HAP-1 (cell line): ENCODE measurements around the gene PCDHA6.
"Not testable (repeated sequence)": the region's sequence is repeated elsewhere in the genome, so short reads cannot be mapped to it uniquely, and the experiment has no call there.

ENCODE experiments used
- DNase-seq, 2 experiments: peaks; one replicate each; pipeline ENCODE4 v3.0.0-alpha.2; 2016 to 2020; ENCODE audit warnings: low spot score in 2 of 2
- H3K27me3 ChIP-seq: fragments of 250-450 bp; sonication (Bioruptor Pico); 2 replicates; pipeline ENCODE4 v1.5.1; 2020; ENCODE audit warnings: low read depth, mild to moderate bottlenecking, moderate library complexity
- H3K36me3 ChIP-seq: fragments of 250-450 bp; sonication (Bioruptor Pico); replicated peaks from 2 replicates; pipeline ENCODE4 v1.5.1; 2020; ENCODE audit warnings: mild to moderate bottlenecking
- H3K4me1 ChIP-seq: fragments of 250-450 bp; sonication (Bioruptor Pico); 2 replicates; pipeline ENCODE4 v1.5.1; 2020; ENCODE audit warnings: mild to moderate bottlenecking
- H3K4me3 ChIP-seq: fragments of 250-450 bp; sonication (Bioruptor Pico); 2 replicates; pipeline ENCODE4 v1.5.1; 2020; ENCODE audit warnings: mild to moderate bottlenecking, moderate library complexity
- H3K9me3 ChIP-seq: fragments of 250-450 bp; sonication (Bioruptor Pico); 2 replicates; pipeline ENCODE4 v1.5.1; 2020; ENCODE audit warnings: mild to moderate bottlenecking, moderate library complexity
- in situ Hi-C: fragments of 300-500 bp; cut with MboI; formaldehyde crosslinking; loops from 3 replicates; pipeline ENCODE4 v1.14.3; 2020; ENCODE audit warnings: low sequenced_read_pairs, inconsistent platforms, mixed read lengths

PCDHA6 gene, protein sequence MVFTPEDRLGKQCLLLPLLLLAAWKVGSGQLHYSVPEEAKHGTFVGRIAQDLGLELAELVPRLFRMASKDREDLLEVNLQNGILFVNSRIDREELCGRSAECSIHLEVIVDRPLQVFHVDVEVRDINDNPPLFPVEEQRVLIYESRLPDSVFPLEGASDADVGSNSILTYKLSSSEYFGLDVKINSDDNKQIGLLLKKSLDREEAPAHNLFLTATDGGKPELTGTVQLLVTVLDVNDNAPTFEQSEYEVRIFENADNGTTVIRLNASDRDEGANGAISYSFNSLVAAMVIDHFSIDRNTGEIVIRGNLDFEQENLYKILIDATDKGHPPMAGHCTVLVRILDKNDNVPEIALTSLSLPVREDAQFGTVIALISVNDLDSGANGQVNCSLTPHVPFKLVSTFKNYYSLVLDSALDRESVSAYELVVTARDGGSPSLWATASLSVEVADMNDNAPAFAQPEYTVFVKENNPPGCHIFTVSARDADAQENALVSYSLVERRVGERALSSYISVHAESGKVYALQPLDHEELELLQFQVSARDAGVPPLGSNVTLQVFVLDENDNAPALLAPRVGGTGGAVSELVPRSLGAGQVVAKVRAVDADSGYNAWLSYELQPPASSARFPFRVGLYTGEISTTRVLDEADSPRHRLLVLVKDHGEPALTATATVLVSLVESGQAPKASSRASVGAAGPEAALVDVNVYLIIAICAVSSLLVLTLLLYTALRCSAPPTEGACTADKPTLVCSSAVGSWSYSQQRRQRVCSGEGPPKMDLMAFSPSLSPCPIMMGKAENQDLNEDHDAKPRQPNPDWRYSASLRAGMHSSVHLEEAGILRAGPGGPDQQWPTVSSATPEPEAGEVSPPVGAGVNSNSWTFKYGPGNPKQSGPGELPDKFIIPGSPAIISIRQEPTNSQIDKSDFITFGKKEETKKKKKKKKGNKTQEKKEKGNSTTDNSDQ

DNA sequence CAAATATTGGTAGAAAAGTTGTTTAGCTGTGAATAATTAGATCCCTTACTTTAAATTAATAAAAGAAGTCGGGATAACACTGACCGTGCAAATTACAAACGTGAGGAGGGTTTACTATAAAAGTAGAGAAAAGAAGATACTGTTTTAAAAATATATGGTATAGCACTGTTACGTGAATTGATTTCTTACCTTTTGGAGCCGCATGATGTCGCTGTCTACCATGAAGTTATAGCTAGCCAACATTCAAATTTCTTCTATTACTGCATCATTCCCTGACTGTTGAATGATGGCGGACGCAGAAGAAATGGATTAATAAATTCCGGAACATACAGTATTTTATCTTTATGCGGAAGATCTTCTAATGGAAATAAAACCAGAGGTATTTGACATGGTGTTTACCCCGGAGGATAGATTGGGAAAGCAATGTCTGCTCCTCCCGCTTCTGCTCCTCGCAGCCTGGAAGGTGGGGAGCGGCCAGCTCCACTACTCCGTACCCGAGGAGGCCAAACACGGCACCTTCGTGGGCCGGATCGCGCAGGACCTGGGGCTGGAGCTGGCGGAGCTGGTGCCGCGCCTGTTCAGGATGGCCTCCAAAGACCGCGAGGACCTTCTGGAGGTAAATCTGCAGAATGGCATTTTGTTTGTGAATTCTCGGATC is at the start of gene PCDHA6:
TSS of gene PCDHA6 (plus strand) at position 257 of the 658 bp plus-strand sequence. CDS start at position 389, 132 bp downstream.
- no peaks in the 10 kb centered on the region for H3K36me3 ChIP-seq
- H3K27me3 ChIP-seq = no peaks in the 10 kb centered on the region
- no peak within 1 kb of the TSS for H3K4me3 ChIP-seq
- DNase-seq = no peak
- H3K9me3 ChIP-seq = no peaks in the 10 kb centered on the region
- H3K4me1 ChIP-seq = no peaks in the 10 kb centered on the region
- in situ Hi-C loops = no loop called here

DNA sequence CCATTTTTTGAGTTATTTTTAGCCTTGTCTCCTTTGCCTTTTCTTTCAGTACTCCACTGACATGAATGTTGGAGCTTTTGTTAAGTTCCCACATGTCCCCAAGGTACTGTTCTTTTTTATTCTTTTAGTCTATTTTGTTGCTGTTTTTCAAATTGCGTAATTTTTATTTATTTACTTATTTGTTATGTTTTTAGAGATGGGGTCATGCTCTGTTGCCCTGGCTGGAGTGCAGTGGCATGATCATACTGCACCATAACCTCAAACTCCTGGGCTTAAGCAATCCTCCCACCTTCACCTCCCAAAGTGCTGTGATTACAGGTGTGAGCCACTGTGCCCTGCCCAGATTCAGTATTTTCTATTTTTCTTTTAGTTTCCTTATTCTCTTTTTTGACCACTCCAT is 47.2 kb upstream of the PCDHA6 start:
- in situ Hi-C loops = no loop called here

DNA sequence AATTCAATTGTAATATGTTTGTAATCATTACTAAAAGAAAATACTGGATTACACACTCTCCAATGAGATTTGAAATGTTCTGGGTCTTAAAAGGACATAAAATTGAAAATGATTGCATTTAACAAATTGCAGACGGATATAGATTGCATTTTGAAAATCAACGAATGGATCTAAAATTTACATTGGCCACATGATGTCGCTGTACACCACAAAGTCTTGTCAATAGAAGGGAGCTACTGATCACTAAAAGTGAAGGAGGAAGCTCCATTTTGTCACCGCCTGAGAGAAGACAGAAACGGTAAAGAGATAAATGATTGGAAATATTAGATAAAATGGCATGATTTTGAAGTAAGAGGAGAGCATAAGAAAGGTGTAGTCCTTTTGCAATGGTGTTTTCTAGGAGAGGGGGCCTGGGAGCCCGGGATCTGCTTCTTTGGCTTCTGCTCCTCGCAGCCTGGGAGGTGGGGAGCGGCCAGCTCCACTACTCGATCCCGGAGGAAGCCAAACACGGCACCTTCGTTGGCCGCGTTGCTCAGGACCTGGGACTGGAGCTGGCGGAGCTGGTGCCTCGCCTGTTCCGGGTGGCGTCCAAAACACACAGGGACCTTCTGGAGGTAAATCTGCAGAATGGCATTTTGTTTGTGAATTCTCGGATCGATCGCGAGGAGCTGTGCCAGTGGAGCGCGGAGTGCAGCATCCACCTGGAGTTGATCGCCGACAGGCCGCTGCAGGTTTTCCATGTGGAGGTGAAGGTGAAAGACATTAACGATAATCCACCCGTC is 41.7 kb upstream of the PCDHA6 start, which contains the start of gene PCDHA1:
TSS of gene PCDHA1 (plus strand) at position 236 of the 782 bp plus-strand sequence.
- peak in 1 of 2 experiments; percentile 3 for DNase-seq

More for the DNA sequence above, 47.2 kb upstream of the PCDHA6 start:
- no peak overlapping the region for H3K4me3 ChIP-seq
- no peaks in the 10 kb centered on the region for H3K9me3 ChIP-seq
- H3K4me1 ChIP-seq = no peaks in the 10 kb centered on the region
- no peaks in the 10 kb centered on the region for H3K27me3 ChIP-seq
- no peak for DNase-seq
- H3K36me3 ChIP-seq = no peaks in the 10 kb centered on the region

DNA sequence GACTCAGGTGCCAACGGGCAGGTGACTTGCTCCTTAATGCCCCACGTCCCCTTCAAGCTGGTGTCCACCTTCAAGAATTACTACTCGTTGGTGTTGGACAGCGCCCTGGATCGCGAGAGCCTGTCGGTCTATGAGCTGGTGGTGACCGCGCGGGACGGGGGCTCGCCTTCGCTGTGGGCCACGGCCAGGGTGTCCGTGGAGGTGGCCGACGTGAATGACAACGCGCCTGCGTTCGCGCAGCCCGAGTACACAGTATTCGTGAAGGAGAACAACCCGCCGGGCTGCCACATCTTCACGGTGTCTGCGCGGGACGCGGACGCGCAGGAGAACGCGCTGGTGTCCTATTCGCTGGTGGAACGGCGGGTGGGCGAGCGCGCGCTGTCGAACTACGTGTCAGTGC is 40.3 kb upstream of the PCDHA6 start:
- H3K4me3 ChIP-seq, H3K27me3 ChIP-seq, H3K4me1 ChIP-seq, in situ Hi-C loops, H3K36me3 ChIP-seq, DNase-seq, H3K9me3 ChIP-seq: not testable (repeated sequence)

More for the DNA sequence above, 41.7 kb upstream of the PCDHA6 start, which contains the start of gene PCDHA1:
- Histone ChIP-seq H3K4me3 (no peak within 1 kb of the TSS), H3K36me3 (no peaks in the 10 kb centered on the region), H3K9me3 (no peaks in the 10 kb centered on the region), H3K4me1 (no peaks in the 10 kb centered on the region), H3K27me3 (no peaks in the 10 kb centered on the region)
- in situ Hi-C loops = no loop called here

DNA sequence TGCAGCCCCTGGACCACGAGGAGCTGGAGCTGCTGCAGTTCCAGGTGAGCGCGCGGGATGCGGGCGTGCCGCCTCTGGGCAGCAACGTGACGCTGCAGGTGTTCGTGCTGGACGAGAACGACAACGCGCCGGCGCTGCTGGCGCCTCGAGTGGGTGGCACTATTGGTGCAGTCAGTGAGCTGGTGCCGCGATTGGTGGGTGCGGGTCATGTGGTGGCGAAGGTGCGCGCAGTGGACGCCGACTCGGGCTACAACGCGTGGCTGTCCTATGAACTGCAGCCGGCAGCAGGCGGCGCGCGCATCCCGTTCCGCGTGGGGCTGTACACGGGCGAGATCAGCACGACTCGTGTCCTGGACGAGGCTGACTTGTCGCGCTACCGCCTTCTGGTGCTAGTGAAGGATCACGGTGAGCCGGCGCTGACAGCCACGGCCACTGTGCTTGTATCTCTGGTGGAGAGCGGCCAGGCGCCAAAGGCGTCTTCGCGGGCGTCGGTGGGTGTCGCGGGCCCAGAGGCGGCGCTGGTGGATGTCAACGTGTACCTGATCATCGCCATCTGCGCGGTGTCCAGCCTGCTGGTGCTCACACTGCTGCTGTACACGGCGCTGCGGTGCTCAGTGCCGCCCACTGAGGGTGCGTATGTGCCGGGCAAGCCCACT is 39.8 kb upstream of the PCDHA6 start:
- H3K36me3 ChIP-seq, H3K4me3 ChIP-seq, H3K4me1 ChIP-seq, DNase-seq, H3K9me3 ChIP-seq, in situ Hi-C loops, H3K27me3 ChIP-seq: not testable (repeated sequence)

DNA sequence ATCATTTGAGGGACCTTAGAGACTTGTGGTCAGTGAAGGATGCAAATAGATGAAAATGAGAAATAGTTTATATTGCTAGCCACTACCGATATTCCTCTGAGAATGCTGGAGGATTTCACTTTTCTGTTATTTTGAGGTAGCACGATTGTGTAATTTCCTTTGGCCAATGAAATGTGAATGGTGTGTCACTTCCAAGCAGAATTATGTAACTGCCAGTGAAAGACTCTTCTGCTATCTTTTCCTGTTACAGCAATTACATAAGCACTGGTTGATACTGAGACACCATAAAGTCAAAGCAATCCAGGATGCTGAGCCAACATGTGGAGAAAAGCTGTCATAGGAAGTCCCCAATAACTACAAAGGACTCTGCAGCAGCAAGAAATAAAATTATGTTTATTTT is 36.7 kb upstream of the PCDHA6 start:
- Histone ChIP-seq H3K36me3 (no peaks in the 10 kb centered on the region), H3K9me3 (no peaks in the 10 kb centered on the region; the same call in 1 of the 2 replicates), H3K4me3 (no peak overlapping the region), H3K4me1 (no peaks in the 10 kb centered on the region), H3K27me3 (no peaks in the 10 kb centered on the region)
- in situ Hi-C loops = no loop called here
- DNase-seq = no peak

DNA sequence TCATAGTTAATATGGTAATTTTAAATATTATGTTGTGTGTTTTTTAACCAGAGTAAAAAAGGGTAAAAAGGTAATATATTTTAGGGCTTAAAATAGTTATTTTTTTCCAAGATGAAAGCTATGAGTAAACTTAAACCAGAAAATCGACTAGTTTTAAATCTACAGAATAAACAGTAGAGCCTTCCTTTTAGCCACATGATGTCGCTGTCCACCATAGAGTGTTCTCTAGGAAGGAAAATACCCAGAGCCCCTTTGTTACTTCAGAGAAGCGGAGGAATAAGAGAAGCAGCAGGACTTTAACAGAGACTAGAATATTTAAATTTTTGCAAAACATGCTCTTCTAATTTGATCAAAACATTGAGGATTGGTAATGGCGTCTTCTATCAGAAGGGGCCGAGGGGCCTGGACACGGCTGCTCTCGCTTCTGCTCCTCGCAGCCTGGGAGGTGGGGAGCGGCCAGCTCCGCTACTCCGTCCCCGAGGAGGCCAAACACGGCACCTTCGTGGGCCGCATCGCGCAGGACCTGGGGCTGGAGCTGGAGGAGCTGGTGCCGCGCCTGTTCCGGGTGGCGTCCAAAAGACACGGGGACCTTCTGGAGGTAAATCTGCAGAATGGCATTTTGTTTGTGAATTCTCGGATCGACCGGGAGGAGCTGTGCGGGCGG is 33.0 kb upstream of the PCDHA6 start, which contains the start of gene PCDHA2:
TSS of gene PCDHA2 (plus strand) at position 258 of the 664 bp plus-strand sequence.
- DNase-seq = no peak
- no peaks in the 10 kb centered on the region; the same call in 1 of the 2 replicates for H3K9me3 ChIP-seq
- in situ Hi-C loops = no loop called here
- H3K4me3 ChIP-seq = no peak within 1 kb of the TSS
- H3K4me1 ChIP-seq = no peaks in the 10 kb centered on the region
- no peaks in the 10 kb centered on the region for H3K36me3 ChIP-seq
- no peaks in the 10 kb centered on the region for H3K27me3 ChIP-seq

DNA sequence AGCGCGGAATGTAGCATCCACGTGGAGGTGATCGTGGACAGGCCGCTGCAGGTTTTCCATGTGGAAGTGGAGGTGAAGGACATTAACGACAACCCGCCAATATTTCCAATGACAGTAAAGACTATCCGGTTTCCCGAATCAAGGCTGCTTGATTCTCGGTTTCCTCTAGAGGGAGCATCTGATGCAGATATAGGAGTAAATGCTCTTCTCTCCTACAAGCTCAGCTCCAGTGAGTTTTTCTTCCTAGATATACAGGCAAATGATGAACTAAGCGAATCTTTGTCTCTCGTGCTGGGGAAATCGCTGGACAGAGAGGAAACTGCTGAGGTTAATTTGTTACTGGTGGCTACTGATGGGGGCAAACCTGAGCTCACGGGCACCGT is 32.5 kb upstream of the PCDHA6 start:
- no peaks in the 10 kb centered on the region for H3K27me3 ChIP-seq
- in situ Hi-C loops = no loop called here
- no peaks in the 10 kb centered on the region for H3K36me3 ChIP-seq
- no peaks in the 10 kb centered on the region for H3K4me1 ChIP-seq
- no peaks in the 10 kb centered on the region; the same call in 1 of the 2 replicates for H3K9me3 ChIP-seq
- no peak overlapping the region for H3K4me3 ChIP-seq
- peak in 1 of 2 experiments; percentile 7 for DNase-seq

DNA sequence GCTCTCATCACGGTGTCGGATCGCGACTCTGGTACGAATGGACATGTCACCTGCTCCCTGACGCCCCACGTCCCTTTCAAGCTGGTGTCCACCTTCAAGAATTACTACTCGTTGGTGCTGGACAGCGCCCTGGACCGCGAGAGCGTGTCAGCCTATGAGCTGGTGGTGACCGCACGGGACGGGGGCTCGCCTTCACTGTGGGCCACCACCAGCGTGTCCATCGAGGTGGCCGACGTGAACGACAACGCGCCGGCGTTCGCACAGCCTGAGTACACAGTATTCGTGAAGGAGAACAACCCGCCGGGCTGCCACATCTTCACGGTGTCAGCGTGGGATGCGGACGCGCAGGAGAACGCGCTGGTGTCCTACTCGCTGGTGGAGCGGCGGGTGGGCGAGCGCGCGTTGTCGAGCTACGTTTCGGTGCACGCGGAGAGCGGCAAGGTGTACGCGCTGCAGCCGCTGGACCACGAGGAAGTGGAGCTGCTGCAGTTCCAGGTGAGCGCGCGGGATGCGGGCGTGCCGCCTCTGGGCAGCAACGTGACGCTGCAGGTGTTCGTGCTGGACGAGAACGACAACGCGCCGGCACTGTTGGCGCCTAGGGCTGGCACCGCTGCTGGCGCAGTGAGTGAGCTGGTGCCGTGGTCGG is 31.6 kb upstream of the PCDHA6 start:
- DNase-seq, H3K4me3 ChIP-seq, H3K36me3 ChIP-seq, H3K27me3 ChIP-seq, H3K9me3 ChIP-seq, H3K4me1 ChIP-seq, in situ Hi-C loops: not testable (repeated sequence)

DNA sequence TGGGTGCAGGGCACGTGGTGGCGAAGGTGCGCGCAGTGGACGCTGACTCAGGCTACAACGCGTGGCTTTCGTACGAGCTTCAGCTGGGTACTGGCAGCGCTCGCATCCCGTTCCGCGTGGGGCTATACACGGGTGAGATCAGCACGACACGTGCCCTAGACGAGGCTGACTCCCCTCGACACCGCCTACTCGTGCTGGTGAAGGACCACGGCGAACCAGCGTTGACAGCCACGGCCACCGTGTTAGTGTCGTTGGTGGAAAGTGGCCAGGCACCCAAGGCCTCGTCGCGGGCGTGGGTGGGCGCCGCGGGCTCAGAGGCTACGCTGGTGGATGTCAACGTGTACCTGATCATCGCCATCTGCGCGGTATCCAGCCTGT is 31.1 kb upstream of the PCDHA6 start:
- no peak for DNase-seq
- no peak overlapping the region for H3K4me3 ChIP-seq
- in situ Hi-C loops = no loop called here
- H3K27me3 ChIP-seq = no peaks in the 10 kb centered on the region
- H3K9me3 ChIP-seq = peaks cover 2% of the 10 kb centered on the region
- no peaks in the 10 kb centered on the region for H3K4me1 ChIP-seq
- no peaks in the 10 kb centered on the region for H3K36me3 ChIP-seq

DNA sequence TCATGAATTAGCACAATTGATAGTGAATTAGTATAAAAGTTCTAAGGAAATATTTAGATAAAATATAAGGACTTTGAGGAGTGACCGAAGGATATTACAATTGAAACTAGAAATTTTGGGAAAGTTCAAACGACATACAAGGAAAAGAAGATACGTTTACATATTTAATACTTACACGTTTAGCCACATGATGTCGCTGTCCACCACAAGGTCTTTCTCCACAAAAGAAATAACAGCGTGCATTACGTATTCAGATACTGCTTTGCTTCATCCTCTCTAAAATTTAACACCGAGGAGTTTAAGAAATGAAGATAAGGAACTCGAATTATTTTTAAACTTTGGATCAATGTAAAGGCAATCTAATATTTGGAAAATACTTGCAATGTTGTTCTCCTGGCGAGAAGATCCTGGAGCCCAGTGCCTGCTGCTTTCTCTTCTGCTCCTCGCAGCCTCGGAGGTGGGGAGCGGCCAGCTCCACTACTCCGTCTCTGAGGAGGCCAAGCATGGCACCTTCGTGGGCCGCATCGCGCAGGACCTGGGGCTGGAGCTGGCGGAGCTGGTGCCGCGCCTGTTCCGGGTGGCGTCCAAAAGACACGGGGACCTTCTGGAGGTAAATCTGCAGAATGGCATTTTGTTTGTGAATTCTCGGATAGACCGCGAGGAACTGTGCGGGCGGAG is 26.8 kb upstream of the PCDHA6 start, which contains the start of gene PCDHA3:
TSS of gene PCDHA3 (plus strand) at position 242 of the 678 bp plus-strand sequence.
- H3K36me3 ChIP-seq = no peaks in the 10 kb centered on the region
- in situ Hi-C loops = no loop called here
- no peaks in the 10 kb centered on the region for H3K27me3 ChIP-seq
- H3K9me3 ChIP-seq = peaks cover 4% of the 10 kb centered on the region; the same call in 1 of the 2 replicates
- peak; percentile 64 to 74 for DNase-seq
- no peaks in the 10 kb centered on the region for H3K4me1 ChIP-seq
- H3K4me3 ChIP-seq = peak within 1 kb of the TSS; percentile 30
